ENCODE data around the gene HTRA1.

Gene HTRA1

DNA sequence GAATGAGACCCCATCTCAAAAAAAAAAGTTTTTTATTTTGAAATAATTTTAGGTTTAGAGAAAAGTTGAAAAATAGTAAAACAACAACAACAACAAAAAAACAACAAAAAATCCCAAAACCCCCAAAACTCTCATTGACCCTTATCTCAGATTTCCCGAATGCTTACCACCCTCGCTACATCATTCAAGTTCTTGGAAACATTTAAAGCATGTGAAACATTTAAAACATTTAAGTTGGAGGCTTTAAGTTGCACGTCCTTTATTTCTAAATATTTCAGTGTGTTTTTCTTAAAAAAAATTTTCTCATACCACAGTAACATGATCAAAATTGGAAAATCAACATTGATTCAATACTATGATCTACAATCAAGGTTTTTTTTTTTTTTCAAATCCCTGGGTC, 7.3 kb upstream of the HTRA1 start:
- Histone ChIP-seq H3K23ac (ENCODE audit: low read length in 2 of 2) (no peak overlapping the region), H3K4me2 (ENCODE audit: low read length, poor library complexity, severe bottlenecking) (no peak overlapping the region), H2BK120ac (ENCODE audit: low read depth, low read length) (no peak overlapping the region), H4K8ac (ENCODE audit: low read length) (no peak overlapping the region), H2AK5ac (ENCODE audit: low read length, severe bottlenecking) (no peak overlapping the region), H2BK5ac (ENCODE audit: low read depth, low read length, poor library complexity, severe bottlenecking) (no peak overlapping the region), H3K4me3 (ENCODE audit: insufficient read depth in 1 of 2, low read depth in 1 of 2, low read length in 2 of 2) (no peak overlapping the region), H2BK12ac (ENCODE audit: low read length in 2 of 2) (no peak overlapping the region), H3K79me1 (replicated peaks; ENCODE audit: low read length, poor library complexity, severe bottlenecking) (no peaks in the 10 kb centered on the region), H3K9me3 (ENCODE audit: control insufficient read depth, low read length) (no peaks in the 10 kb centered on the region), H3K4ac (ENCODE audit: low read depth in 1 of 2, low read length in 2 of 2) (no peak overlapping the region), H3K27ac (ENCODE audit: low read length, poor library complexity, severe bottlenecking) (no peak overlapping the region), H2BK15ac (ENCODE audit: low read depth, poor library complexity, severe bottlenecking) (no peak overlapping the region), H3K14ac (ENCODE audit: low read length in 2 of 2) (no peak overlapping the region), H3K27me3 (ENCODE audit: control insufficient read depth in 1 of 2, insufficient read depth in 1 of 2, low read length in 2 of 2) (peaks cover 0 to 18% of the 10 kb centered on the region in 2 experiments), H3K9ac (ENCODE audit: low read length) (no peak overlapping the region), H2AFZ (ENCODE audit: low read depth, low read length) (no peak overlapping the region), H3K36me3 (ENCODE audit: control insufficient read depth in 1 of 2, insufficient read depth in 2 of 2, low read depth in 1 of 2, low read length in 2 of 2) (no peaks in the 10 kb centered on the region), H4K91ac (ENCODE audit: low read length) (no peak overlapping the region), H3K18ac (ENCODE audit: low read depth in 1 of 2, low read length in 2 of 2) (no peak overlapping the region), H3K4me1 (ENCODE audit: control insufficient read depth, insufficient read depth, low read depth, low read length) (peaks cover 9% of the 10 kb centered on the region)
- WGBS = 57% methylated on average over 2 of the region's 3 CpGs
- no peak for DNase-seq

DNA sequence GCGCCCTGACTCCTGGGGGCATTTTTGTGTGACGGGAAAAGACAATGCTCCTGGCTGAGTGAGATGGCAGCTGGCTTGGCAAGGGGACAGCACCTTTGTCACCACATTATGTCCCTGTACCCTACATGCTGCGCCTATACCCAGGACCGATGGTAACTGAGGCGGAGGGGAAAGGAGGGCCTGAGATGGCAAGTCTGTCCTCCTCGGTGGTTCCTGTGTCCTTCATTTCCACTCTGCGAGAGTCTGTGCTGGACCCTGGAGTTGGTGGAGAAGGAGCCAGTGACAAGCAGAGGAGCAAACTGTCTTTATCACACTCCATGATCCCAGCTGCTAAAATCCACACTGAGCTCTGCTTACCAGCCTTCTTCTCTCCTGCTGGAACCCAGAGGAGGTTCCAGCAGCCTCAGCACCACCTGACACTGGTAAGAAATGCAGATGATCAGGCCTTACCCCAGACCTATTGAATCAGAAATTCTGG, 6.7 kb upstream of the HTRA1 start, which contains the start of gene ARMS2:
TSS of gene ARMS2 (plus strand) at position 51 of the 478 bp plus-strand sequence. CDS start at position 126, 75 bp downstream.
- 88% methylated on average over 2 of the region's 7 CpGs for WGBS
- Histone ChIP-seq H3K36me3 (ENCODE audit: control insufficient read depth in 1 of 2, insufficient read depth in 2 of 2, low read depth in 1 of 2, low read length in 2 of 2) (no peaks in the 10 kb centered on the region), H2BK15ac (ENCODE audit: low read depth, poor library complexity, severe bottlenecking) (no peak within 1 kb of the TSS), H3K4me2 (ENCODE audit: low read length, poor library complexity, severe bottlenecking) (no peak within 1 kb of the TSS), H2AFZ (ENCODE audit: low read depth, low read length) (no peak within 1 kb of the TSS), H3K79me1 (replicated peaks; ENCODE audit: low read length, poor library complexity, severe bottlenecking) (no peaks in the 10 kb centered on the region), H3K4me3 (ENCODE audit: insufficient read depth in 1 of 2, low read depth in 1 of 2, low read length in 2 of 2) (no peak within 1 kb of the TSS), H3K27me3 (ENCODE audit: control insufficient read depth in 1 of 2, insufficient read depth in 1 of 2, low read length in 2 of 2) (peaks cover 0 to 18% of the 10 kb centered on the region in 2 experiments), H2BK12ac (ENCODE audit: low read length in 2 of 2) (no peak within 1 kb of the TSS), H3K27ac (ENCODE audit: low read length, poor library complexity, severe bottlenecking) (no peak within 1 kb of the TSS), H3K23ac (ENCODE audit: low read length in 2 of 2) (no peak within 1 kb of the TSS), H3K9me3 (ENCODE audit: control insufficient read depth, low read length) (no peaks in the 10 kb centered on the region), H3K18ac (ENCODE audit: low read depth in 1 of 2, low read length in 2 of 2) (no peak within 1 kb of the TSS), H2AK5ac (ENCODE audit: low read length, severe bottlenecking) (peak within 1 kb of the TSS; percentile 34), H3K4me1 (ENCODE audit: control insufficient read depth, insufficient read depth, low read depth, low read length) (peaks cover 13% of the 10 kb centered on the region), H2BK120ac (ENCODE audit: low read depth, low read length) (no peak within 1 kb of the TSS), H3K4ac (ENCODE audit: low read depth in 1 of 2, low read length in 2 of 2) (no peak within 1 kb of the TSS), H4K8ac (ENCODE audit: low read length) (no peak within 1 kb of the TSS), H2BK5ac (ENCODE audit: low read depth, low read length, poor library complexity, severe bottlenecking) (no peak within 1 kb of the TSS), H3K9ac (ENCODE audit: low read length) (no peak within 1 kb of the TSS), H4K91ac (ENCODE audit: low read length) (no peak within 1 kb of the TSS), H3K14ac (ENCODE audit: low read length in 2 of 2) (no peak within 1 kb of the TSS)
- DNase-seq = no peak

DNA sequence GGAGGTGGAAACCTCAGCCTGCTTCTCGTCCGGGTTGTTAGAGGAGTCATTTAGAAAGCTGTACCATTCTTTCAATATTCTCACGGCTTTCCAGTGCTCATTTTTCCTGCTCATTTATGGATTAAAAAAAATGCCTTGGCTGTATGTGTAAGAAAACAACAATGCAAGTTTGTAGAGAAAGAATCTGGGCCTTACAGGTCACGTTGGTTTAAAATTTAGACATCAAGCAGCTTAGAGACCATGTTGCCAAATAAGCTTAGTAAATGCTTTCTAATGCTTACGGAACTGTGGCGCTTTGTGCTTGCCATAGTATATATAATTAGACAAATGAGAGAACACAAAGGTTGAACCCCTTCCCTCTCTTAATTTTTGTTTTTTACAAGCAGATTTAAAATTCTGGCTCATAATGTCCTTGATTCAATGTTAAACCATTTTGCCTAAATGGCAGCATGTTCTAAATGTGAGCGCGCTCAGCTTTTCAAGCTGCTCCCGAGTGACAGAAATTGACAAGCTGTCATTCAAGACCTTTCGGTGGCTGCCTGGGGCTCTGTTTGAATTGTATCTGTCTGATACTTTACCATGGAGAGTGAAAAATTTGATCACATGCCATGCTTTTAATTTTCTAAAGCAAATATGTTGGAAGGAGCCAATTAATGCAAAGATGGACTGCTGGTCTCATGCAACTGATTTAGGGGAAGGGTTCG, 5.8 kb upstream of the HTRA1 start:
- Histone ChIP-seq H3K4me2 (ENCODE audit: low read length, poor library complexity, severe bottlenecking) (no peak overlapping the region), H3K79me1 (replicated peaks; ENCODE audit: low read length, poor library complexity, severe bottlenecking) (no peaks in the 10 kb centered on the region), H2BK15ac (ENCODE audit: low read depth, poor library complexity, severe bottlenecking) (no peak overlapping the region), H3K9ac (ENCODE audit: low read length) (no peak overlapping the region), H3K4me1 (ENCODE audit: control insufficient read depth, insufficient read depth, low read depth, low read length) (peaks cover 17% of the 10 kb centered on the region), H4K8ac (ENCODE audit: low read length) (no peak overlapping the region), H2BK120ac (ENCODE audit: low read depth, low read length) (no peak overlapping the region), H2BK12ac (ENCODE audit: low read length in 2 of 2) (no peak overlapping the region), H3K27me3 (ENCODE audit: control insufficient read depth in 1 of 2, insufficient read depth in 1 of 2, low read length in 2 of 2) (peaks cover 0 to 18% of the 10 kb centered on the region in 2 experiments), H2BK5ac (ENCODE audit: low read depth, low read length, poor library complexity, severe bottlenecking) (no peak overlapping the region), H2AK5ac (ENCODE audit: low read length, severe bottlenecking) (no peak overlapping the region), H3K4ac (ENCODE audit: low read depth in 1 of 2, low read length in 2 of 2) (no peak overlapping the region), H3K23ac (ENCODE audit: low read length in 2 of 2) (no peak overlapping the region), H2AFZ (ENCODE audit: low read depth, low read length) (no peak overlapping the region), H4K91ac (ENCODE audit: low read length) (no peak overlapping the region), H3K9me3 (ENCODE audit: control insufficient read depth, low read length) (no peaks in the 10 kb centered on the region), H3K36me3 (ENCODE audit: control insufficient read depth in 1 of 2, insufficient read depth in 2 of 2, low read depth in 1 of 2, low read length in 2 of 2) (no peaks in the 10 kb centered on the region), H3K27ac (ENCODE audit: low read length, poor library complexity, severe bottlenecking) (no peak overlapping the region), H3K18ac (ENCODE audit: low read depth in 1 of 2, low read length in 2 of 2) (no peak overlapping the region), H3K14ac (ENCODE audit: low read length in 2 of 2) (no peak overlapping the region), H3K4me3 (ENCODE audit: insufficient read depth in 1 of 2, low read depth in 1 of 2, low read length in 2 of 2) (no peak overlapping the region)
- 91% methylated on average over 8 of the region's 11 CpGs for WGBS
- DNase-seq = no peak

DNA sequence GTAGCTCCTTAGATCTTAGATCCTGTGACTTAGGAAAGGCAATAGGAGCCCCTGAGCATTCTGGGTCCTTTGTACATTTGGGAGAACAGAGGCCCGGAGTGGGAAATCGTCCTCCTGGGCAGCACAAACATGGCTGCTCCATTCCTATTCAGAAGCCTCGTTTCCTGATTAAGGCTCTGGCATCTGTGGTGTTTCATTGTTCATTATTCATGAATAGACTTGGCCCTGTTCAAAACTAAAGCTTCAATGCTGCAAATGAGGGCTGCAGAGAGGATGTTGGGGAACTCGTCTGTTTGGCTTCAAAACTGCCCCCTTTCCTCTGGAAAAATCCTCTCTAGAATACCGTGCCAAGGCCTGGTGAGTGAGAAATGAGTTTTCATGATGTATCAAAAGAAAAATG, 3.4 kb upstream of the HTRA1 start:
- Histone ChIP-seq H3K9me3 (ENCODE audit: control insufficient read depth, low read length) (no peaks in the 10 kb centered on the region), H3K14ac (ENCODE audit: low read length in 2 of 2) (no peak overlapping the region)
- 93% methylated on average over 5 of the region's 5 CpGs for WGBS

More for the DNA sequence above, 3.4 kb upstream of the HTRA1 start:
- Histone ChIP-seq H3K18ac (ENCODE audit: low read depth in 1 of 2, low read length in 2 of 2) (no peak overlapping the region), H3K36me3 (ENCODE audit: control insufficient read depth in 1 of 2, insufficient read depth in 2 of 2, low read depth in 1 of 2, low read length in 2 of 2) (no peaks in the 10 kb centered on the region), H2BK120ac (ENCODE audit: low read depth, low read length) (no peak overlapping the region), H3K4me2 (ENCODE audit: low read length, poor library complexity, severe bottlenecking) (no peak overlapping the region), H3K9ac (ENCODE audit: low read length) (no peak overlapping the region), H2AK5ac (ENCODE audit: low read length, severe bottlenecking) (no peak overlapping the region), H3K23ac (ENCODE audit: low read length in 2 of 2) (no peak overlapping the region), H3K79me1 (replicated peaks; ENCODE audit: low read length, poor library complexity, severe bottlenecking) (peaks cover 5% of the 10 kb centered on the region), H2BK15ac (ENCODE audit: low read depth, poor library complexity, severe bottlenecking) (no peak overlapping the region), H2AFZ (ENCODE audit: low read depth, low read length) (no peak overlapping the region), H4K91ac (ENCODE audit: low read length) (no peak overlapping the region), H3K27me3 (ENCODE audit: control insufficient read depth in 1 of 2, insufficient read depth in 1 of 2, low read length in 2 of 2) (peaks cover 0 to 20% of the 10 kb centered on the region in 2 experiments), H2BK12ac (ENCODE audit: low read length in 2 of 2) (no peak overlapping the region), H2BK5ac (ENCODE audit: low read depth, low read length, poor library complexity, severe bottlenecking) (no peak overlapping the region), H3K4me3 (ENCODE audit: insufficient read depth in 1 of 2, low read depth in 1 of 2, low read length in 2 of 2) (no peak overlapping the region), H3K4ac (ENCODE audit: low read depth in 1 of 2, low read length in 2 of 2) (no peak overlapping the region), H3K4me1 (ENCODE audit: control insufficient read depth, insufficient read depth, low read depth, low read length) (peaks cover 23% of the 10 kb centered on the region), H4K8ac (ENCODE audit: low read length) (no peak overlapping the region), H3K27ac (ENCODE audit: low read length, poor library complexity, severe bottlenecking) (no peak overlapping the region)
- DNase-seq = no peak
